GM12801 (cell line): Measurements from ENCODE around the gene RING1.

Experiments used
- CTCF ChIP-seq: IDR thresholded peaks from one replicate; pipeline ENCODE4 v1.5.1; 2011; ENCODE audit warnings: control low read depth; ENCODE audit not compliant: insufficient read length; ENCODE audit errors: extremely low read depth

RING1 gene

GRCh38 chr6:33207552-33208090, 679 bp upstream of the RING1 start:
- TF ChIP-seq CTCF, result no peak

GRCh38 chr6:33209856-33210255, 1.6 kb downstream of the RING1 start:
- no peak for TF ChIP-seq CTCF

- TF ChIP-seq CTCF, result no peak
These were observed 2.8 kb downstream of the RING1 start for GRCh38 chr6:33211136-33211535.

GRCh38 chr6:33211666-33212422, 3.5 kb downstream of the RING1 start:
- no peak for TF ChIP-seq CTCF

- no peak for TF ChIP-seq CTCF
These were observed 4.5 kb downstream of the RING1 start for GRCh38 chr6:33212857-33213165.

GRCh38 chr6:33213166-33213988, 5.1 kb downstream of the RING1 start:
- TF ChIP-seq CTCF, result no peak

GRCh38 chr6:33213989-33214335, 5.7 kb downstream of the RING1 start:
- no peak for TF ChIP-seq CTCF
